Hematopoietic multipotent progenitor cell treated with erythropoietin and hydrocortisone succinate and interleukin-3 and kit ligand, for 4 days (in vitro differentiated cells): ENCODE results near the gene AP4E1.
"Not testable (repeated sequence)": the region's sequence is repeated elsewhere in the genome, so short reads cannot be mapped to it uniquely, and the experiment has no call there.

Source experiments
- DNase-seq: peaks from one replicate; pipeline ENCODE4 v3.0.0-alpha.2; 2015

AP4E1 gene

DNA sequence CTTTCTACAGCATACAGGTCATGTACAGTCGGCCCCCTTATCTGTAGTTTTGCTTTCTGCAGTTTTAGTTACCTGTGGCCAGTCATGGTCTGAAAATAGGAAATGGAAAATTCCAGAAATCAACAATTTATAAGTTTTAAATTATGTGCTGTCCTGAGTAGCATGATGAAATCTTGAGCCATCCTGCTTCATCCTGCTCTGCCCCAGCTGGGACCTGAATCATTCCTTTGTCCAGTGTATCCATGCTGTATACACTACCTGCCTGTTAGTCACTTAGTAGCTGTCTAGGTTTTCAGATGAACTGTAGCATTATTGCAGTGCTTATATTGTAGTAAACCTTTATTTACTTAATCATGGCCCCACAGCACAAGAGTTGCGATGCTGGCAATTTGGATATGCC lies 44.8 kb downstream of the AP4E1 start:
- no peak for DNase-seq

DNA sequence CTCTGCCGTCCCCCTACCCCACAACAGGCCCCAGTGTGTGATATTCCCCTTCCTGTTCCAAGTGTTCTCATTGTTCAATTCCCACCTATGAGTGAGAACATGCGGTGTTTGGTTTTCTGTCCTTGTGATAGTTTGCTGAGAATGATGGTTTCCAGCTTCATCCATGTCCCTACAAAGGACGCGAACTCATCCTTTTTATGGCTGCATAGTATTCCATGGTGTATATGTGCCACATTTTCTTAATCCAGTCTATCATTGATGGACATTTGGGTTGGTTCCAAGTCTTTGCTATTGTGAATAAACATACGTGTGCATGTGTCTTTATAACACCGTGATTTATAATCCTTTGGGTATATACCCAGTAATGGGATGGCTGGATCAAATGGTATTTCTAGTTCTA lies 46.4 kb downstream of the AP4E1 start:
- DNase-seq = not testable (repeated sequence)

DNA sequence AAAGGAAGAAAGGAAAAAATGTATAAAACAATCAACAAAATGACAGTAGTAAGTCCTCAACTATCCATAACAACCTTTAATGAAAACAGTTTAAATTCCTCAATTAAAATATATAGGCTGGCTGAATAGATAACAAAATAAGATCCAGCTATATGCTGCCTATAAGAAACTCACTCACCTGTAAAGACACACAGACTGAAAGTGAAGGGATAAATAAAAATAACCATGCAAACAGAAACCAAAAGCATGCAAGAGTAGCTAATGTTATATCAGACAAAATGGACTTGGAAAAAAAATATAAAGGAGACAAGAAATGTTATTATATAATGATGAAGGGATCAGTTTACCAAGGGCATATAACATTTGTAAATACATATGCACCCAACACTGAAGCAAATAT lies 51.2 kb downstream of the AP4E1 start:
- DNase-seq = no peak

DNA sequence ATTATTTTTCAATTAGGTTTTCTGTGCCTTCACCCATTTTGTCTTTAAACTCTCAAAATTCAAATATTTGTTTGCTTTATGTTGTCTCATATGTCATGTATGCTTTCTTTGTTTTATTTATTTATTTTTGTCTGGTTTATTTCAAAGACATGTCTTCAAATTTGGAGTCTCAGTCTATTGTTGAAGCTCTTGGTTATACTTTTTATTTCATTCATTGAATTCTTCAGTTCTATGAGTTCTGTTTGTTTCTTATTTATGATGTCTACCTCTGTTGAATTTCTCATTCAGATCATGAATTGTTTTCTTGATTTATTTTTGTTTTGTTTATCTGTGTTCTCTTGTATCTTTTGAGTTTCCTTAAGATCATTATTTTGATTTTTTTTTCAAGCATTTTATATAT lies 55.6 kb downstream of the AP4E1 start:
- DNase-seq = no peak

DNA sequence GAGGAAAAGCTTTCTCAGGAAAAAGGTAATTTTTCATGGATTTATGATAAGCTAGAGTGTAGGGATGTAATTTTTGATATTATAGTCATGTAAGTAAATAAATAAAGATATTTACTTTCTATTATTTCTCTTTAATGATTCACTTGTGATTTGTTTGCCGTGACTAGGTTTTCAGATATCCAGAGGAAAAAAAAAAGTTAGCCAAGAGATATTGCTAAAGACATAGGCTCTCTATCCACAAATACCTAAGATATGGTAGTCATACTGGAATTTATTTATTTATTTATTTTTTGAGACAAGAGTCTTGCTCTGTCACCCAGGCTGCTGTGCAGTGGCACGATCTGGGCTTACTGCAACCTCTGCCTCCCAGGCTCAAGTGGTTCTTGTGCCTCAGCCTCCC lies 59.9 kb downstream of the AP4E1 start:
- no peak for DNase-seq

DNA sequence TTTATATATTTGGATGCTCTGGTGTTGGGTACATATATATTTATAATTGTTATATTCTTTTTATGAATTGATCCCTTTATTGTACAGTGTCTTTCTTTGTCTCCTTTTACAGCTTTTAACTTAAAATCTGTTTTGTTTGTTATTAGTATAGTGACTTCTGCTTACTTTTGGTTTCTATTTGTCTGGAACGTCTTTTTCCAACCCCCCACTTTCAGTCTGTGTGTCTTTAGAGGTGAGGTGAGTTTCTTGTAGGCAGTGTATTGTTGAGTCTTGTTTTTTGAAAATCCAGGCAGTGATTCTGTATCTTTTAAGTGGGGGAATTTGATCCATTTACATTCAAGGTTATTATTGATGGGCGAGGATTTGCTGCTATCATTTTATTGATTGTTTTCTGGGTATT lies 62.0 kb downstream of the AP4E1 start:
- no peak for DNase-seq

DNA sequence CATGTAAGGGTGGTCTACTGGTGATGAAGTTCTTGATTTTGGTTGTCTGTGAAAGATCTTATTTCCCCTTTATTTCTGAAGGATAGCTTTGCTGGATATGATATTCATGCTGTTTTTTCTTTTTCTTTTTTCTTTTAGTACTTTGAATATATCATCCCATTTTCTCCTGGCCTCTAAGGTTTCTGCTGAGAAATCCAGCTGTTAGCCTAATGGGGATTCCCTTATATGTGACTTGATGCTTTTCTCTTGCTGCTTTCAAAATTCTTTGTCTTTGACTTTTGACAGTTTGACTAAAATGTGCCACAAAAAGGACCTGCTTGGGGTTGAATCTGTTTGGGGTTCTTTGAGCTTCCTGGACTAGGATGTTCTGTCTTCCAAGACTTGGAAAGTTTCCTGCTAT lies 62.6 kb downstream of the AP4E1 start:
- DNase-seq = no peak

DNA sequence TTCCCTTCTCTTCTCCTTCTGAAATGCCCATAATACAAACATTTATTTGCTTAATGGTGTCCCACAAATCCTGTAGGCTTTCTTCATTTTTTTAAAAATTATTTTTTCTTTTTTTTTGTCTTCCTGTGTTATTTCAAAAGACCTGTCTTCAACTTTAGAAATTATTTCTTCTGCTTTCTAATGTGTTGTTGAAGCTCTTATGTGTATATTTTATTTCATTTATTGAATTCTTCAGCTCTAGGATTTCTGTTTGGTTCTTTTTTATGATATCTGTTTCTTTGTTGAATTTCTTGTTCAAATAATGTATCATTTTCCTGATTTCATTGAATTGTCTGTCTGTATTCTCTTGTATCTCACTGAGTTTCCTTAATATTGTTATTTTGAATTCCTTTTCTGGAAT lies 63.1 kb downstream of the AP4E1 start:
- DNase-seq = no peak

DNA sequence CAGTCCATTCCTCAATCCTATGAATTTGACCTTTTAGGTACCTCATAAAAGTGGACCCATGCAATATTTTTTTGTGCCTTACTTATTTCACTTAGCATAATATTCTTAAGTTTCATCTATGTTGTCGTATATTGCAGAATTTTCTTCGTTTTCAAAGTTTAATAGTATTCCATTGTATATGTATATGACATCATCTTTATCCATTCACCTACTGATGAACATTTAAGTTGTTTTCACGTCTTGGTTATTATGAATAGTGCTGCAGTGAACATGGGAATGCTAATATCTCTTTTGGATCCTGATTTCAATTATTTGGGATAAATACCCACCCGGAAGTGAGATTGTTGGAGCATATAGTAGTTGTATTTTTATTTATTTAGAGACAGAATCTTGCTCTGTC lies 65.1 kb downstream of the AP4E1 start:
- DNase-seq = no peak

DNA sequence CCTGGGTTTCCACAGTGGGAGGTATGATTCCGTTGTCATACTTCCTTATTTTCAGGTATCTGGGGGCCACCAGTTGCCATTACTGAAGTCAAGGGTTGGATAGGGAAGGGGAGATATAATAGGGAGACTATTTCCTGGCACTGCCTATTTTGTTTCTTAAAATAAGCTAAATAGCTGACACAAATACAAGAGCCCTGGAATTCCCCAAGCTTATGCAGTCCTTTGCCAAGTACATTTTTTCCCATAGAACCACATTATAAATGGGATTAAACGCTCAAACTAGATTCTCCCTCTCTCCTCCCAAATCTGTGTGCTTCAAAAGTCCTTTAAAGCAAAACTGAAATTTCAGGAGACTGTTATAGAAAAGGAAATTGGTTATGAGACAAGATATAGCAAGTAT lies 68.7 kb downstream of the AP4E1 start:
- DNase-seq = no peak

DNA sequence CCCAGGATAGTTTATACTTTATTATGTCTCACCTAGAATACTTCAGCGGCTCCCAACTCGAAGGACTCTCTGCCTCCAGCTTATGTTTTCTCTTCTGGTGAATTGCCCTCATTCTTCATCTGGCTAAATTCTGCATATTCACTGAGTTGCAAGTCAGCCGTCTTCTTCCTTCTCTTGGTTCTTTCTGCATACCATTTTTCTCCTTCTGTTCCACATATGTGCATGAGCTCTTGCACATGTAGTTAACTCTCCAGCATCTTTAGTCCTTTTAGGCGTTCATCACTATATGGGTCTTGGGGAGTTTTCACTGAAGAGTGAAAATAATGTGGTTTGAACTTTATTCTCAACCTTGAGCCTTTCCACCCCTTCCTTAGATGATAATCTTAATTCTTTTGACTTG lies 70.1 kb downstream of the AP4E1 start:
- DNase-seq = no peak

DNA sequence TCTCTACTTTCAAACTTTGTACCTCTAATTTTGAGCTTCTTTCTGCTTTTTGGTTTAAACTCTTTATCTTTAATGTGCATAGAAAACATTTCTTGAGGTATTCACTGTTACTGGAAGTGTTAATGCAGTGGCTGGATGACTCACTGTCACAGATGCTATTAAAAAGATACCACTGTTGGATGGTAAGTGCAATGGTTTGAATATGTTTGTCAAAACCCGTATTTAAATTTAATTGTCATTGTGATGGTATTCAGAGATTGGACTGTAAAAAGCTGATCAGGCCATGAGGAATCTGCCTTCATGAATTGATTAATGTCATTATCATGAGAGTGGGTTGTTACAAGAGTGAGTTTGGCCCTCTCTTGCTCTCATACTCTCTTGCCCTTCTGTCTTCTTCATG lies 70.6 kb downstream of the AP4E1 start:
- DNase-seq = peak; percentile 38

DNA sequence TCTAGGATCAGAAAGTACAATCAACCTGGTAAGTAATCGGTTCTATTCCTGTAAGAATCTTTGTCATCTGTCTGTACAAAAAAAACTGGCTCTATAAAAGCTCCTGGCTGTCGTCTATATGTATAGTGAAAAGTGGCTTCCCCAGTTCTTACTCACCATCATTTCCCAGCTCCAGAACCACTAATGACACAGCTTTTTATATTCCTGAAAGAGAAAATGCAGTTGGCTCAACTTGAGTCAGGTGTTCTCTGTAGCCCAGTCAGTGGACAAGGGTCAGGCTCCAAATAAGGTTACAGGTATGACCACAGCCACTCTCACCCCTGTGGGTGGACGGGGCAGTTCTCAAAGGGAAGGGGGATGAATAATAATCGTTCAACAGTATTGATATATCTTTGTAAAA lies 85.1 kb downstream of the AP4E1 start:
- DNase-seq = no peak

DNA sequence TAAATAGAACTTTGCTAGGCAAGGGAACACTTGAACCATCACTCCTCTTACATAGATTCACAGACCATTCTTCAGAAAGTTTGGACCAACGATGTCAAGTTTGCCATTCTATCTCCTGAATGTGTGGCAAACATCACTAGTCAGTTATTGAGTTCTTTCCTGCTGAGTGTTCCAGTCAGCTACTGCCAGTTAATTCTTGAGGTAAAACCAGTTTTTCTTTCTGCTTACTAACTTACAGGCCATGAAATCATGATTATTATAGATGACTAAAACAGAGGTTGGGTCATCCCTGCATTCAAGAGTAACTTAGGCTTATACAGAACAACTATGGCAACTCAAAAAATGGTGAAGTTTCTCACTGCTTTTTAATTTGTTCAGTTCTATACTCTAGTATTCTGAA lies 88.2 kb downstream of the AP4E1 start:
- no peak for DNase-seq

DNA sequence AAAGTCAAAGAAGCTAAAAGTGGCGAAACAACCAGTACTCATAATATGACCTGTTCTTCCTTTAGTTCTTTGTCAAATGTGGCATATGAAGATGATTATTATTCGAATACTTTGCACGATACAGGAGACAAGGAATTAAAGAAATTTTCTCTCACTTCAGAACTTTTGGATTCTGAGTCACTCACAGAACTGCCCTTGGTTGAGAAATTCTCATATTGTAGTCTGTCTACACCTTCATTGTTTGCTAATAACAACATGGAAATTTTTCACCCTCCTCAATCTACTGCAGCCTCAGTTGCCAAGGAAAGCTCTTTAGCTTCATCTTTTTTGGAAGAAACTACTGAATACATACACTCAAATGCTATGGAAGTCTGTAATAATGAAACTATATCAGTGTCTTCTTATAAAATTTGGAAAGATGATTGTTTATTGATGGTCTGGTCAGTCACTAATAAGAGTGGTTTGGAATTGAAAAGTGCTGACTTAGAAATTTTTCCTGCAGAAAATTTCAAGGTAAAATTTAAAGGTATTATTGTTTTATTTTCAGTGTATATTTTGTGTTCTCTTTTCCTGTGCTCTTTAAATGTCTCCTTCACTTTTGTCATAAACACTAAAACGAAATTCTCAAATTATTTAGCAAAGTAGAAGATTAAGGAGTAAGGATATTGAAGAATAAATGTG lies 89.0 kb downstream of the AP4E1 start:
- DNase-seq = no peak

DNA sequence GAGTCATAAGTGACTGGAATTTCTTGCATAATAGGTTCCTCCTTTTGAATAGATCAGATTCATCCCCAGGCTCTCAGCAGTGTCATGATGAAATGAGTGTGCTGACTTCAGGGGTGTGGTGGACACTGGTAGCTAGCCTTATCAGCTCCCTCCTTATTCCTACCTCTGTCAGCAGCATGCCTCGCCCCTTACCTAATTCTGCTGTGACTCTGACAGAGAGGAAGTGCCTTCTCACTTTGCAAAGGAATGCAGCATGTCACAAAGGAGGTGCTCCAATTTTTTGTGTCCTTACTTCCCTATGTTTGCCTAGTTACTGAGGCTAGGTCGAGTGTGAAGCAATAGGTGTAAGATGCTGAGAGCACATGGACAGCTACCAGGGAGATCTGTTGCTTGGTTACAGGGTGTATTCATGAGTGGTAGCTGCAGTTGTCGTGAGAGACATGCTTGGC lies 95.6 kb downstream of the AP4E1 start:
- DNase-seq = peak; percentile 80

DNA sequence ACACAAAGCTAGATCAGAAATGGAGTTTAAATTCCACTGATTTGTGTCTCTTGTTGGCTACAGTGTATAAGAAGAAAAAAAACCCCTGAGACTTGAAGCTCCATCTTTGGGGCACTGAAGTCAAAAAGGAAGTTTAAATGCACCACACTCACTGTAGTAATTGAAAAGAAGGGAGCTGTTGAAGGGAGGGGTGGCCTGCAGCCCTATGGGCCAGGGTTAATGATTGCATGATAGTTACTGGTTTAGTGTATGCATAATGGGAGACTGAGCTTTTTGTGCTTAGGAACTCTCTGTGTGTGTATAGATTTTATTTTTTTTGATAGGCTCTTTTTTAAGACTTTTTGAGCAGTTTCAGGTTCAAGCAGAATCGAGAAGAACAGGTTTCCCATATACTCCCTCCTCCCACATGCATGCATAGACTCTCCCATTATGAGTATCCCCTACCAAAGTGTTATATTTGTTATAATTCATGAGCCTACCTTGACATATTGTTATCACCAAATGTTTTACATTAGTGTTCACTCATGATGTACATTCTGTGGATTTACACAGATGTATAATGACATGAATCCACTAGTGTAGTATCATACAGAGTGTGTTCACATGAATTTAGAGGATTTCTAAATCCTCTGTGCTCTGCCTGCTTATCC lies 98.0 kb downstream of the AP4E1 start:
- DNase-seq = no peak

DNA sequence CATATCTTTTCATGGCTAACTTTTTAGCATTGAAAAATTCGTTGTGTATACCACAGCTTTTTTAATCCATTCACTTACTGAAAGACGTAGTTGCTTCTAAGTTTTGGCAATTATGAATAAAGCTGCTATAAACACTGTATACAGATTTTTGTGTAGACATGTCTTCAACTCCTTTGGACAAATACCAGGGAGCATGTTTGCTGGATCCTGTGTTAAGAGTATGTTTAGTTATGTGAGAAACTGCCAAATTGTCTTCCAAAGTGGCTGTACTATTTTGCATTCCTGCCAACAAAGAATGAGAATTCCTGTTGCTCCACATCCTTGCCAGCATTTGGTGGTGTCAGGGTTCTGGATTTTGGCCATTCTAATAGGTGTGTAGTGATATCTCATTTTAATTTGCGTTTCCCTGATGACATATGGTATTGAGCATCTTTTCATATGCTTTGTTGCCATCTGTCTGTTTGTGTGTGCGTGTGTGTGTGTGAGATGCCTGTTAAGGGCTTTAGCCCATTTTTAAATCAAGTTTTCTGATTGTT lies 98.7 kb downstream of the AP4E1 start:
- no peak for DNase-seq

DNA sequence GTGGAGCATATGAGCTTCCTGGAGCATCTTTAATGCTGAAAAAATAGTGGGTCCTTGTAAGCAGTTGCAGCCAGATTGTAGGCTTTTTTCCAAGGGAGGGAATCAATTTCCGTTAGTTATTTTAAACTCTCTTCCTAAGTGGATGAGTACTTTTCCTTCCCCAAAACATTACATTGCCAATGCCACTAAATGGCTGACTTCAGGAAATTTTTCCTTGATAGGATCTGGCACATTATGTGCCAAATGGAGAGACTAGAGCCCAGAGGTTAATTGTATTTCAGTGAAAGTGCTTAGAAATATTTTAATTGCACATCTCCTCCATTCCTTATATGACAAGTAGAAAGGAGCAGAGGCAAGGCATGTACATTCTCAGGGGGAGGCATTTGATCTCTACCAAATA lies 102.7 kb downstream of the AP4E1 start:
- DNase-seq = no peak

DNA sequence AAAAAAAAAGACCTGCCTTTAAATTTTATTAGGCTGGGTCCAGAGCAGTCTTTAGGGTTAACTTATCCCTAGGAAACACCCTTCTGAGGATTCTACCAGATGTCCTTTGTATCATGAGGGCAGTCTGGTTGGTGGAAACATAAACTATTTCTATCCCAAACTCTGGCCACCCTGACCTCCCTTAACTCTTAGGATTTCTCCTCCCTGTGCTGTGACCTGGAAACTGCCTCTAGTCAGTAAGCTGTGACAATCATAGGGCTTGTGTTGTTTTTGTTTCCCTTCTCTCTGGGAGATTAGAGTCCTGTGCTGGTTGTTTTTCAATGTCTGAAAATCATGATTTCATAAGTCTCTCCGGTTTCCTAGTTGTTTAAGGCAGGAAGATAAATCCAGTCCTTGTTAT lies 108.1 kb downstream of the AP4E1 start:
- no peak for DNase-seq

DNA sequence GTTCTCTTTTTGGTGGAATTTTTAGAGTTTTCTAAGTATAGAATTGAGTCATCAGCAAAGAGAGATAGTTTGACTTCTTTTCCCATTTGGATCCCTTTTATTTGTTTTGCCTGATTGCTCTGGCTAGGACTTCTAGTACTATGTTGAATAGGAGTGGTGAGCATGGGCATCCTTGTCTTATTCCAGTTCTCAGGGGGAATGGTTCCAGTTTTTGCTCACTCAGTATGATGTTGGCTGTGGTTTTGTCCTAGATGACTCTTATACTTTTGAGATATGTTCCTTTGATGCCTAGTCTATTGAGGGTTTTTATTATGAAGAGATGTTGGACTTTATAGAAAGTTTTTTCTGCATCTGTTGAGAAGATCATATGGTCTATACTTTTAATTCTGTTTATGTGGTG lies 113.7 kb downstream of the AP4E1 start:
- no peak for DNase-seq

DNA sequence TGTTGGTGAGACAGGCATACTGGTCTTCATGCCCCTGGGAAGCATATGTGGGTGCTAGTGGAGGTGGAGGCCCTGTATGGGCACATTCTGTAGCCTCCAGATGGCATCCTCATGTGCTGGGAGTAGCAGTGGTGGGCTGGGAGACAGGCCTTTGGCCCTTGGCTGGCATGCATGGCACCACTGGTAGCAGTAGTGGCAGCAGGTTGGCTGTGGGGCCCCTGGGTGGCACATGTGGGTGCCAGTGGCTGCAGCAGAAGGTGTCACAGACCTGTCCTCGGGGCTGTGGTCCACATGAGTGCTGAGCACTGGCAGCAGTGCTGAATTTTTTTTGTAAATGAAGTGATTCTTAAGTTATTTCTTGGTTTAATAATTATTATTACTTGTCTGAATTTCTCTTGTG lies 115.0 kb downstream of the AP4E1 start:
- DNase-seq = no peak

DNA sequence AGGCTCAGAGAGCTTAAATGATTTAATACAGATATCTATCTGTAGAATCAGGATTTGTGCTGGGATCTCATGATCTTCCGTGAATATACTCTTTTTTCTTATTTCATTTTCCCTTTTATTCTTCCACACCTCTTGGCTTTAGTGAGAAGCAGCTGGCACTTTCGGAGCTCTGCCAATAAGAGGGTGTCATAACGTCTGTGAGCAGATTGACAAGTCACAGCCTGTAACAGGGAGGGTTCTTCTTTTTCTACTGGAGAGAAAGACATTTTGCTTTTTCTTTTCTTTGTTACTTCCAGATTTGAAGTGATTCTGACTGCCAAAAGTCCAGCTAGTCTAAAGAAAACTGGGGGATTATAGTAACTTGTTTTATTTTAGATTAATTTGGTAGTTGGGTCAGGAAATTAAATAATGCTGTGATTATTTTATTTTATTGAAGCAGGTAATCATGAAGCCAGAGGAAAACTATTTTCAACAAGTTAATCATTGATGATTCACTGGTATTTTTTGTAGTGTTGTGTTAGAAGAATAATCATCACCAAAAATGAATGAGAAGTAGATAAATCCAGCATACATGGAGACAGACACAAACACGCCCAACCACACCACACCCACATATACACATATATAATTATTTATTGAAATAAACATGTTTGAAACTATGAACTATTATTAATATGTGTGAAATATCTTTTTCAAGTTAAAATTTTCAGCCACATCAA lies 116.4 kb downstream of the AP4E1 start:
- no peak for DNase-seq

DNA sequence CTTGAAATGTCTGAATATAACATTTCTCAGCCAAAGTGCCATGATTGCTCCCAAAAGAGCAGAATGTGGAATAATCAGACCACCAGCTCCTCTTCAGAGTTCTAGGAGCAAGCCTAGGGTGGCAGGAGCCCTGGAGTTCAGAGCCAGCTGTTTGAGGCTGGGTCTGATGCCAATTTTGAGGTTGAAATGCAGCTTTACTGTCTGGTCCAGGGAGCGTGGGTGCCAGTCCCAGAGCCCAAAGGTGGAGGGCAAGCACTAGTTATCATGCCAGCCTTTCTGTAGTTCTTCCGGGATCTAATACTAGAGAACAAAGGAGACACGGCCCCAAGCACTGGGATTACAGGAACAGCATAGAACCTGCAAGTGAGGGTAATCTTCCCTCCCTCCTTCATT lies 117.0 kb downstream of the AP4E1 start:
- DNase-seq = no peak
